Fibroblast of the aortic adventitia (primary cell): ENCODE results near the gene ZFP42. TPM values are rescaled to one million over a fixed set of nuclear protein-coding genes. Genes with fewer than 3 reads are reported as not detected.

Experiments
- DNase-seq: peaks from one replicate; pipeline ENCODE4 v3.0.0-alpha.2; 2010; ENCODE audit warnings: low read depth
- H3K4me3 ChIP-seq: 2 replicates; pipeline ENCODE4 v1.5.1; 2011; ENCODE audit warnings: low read depth, mild to moderate bottlenecking, control low read depth, low read length, moderate library complexity
- CTCF ChIP-seq: IDR thresholded peaks from 2 replicates; pipeline ENCODE4 v1.5.1; 2011; ENCODE audit warnings: mild to moderate bottlenecking, low read length, control low read depth, inconsistent platforms; ENCODE audit not compliant: insufficient read depth
- total RNA-seq: library from RNA; depleted of rRNA; stranded (reverse); fragments of >200 nt; gene quantifications from 2 replicates; pipeline ENCODE4 v1.2.3, GENCODE V29; 2012; ENCODE audit warnings: low replicate concordance

The ZFP42 gene
- total RNA-seq, 1 donor: 0.09 TPM

- no peak for DNase-seq
- TF ChIP-seq CTCF: no peak
- no peak overlapping the region for H3K4me3 ChIP-seq
Observed at GRCh38 chr4:188005561-188005960, 10.0 kb downstream of the ZFP42 start.

- no peak for TF ChIP-seq CTCF
- H3K4me3 ChIP-seq: no peak overlapping the region
- DNase-seq: no peak
Observed at GRCh38 chr4:188006285-188006848, 10.8 kb downstream of the ZFP42 start.

DNA sequence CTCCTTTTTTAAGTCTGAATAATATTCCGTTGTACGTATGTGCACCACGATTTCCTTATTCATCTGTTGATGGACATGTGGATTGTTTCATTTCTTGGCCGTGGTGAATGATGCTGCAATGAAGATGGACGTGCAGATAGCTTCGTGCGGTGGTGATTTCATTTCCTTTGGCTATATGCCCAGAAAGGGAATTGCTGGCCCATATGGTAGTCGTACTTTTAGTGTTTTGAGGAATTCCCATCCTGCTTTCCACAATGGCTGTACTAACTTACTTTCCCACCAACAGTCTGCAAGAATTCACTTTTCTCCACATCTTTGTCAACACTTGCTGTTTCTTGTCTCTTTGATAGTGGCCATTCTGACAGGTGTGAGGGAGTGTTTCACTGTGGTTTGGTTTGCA, 12.8 kb downstream of the ZFP42 start:
- no peak for TF ChIP-seq CTCF
- DNase-seq: no peak
- H3K4me3 ChIP-seq: no peak overlapping the region

DNA sequence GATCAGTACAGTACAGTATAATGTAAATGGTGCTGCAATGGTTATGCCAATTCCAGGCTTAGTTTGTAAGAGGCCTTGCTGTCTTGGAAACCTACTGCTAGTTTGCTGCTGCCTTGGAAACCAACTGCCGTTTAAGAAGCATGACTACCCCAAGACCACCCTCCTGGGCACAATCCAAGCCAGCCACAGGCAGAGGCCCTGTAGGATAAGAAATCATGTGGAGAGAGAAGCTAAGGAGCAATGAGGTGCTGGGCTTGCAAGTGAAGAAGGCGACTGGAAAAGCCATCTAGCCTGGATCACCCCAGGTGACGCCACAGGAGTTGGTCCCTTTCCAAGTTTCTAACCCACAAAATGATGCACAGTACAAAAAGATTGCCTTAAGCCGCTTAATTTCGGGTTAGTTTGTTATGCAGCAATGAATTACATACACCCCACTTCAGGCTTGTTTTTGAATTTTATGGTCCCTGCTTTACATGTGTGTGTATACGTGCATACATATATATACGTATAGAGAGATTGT, 16.9 kb downstream of the ZFP42 start:
- no peak for TF ChIP-seq CTCF
- no peak overlapping the region for H3K4me3 ChIP-seq
- DNase-seq: no peak

GRCh38 chr4:188015025-188015940, 19.7 kb downstream of the ZFP42 start:
- H3K4me3 ChIP-seq: no peak overlapping the region
- no peak for TF ChIP-seq CTCF
- no peak for DNase-seq

DNA sequence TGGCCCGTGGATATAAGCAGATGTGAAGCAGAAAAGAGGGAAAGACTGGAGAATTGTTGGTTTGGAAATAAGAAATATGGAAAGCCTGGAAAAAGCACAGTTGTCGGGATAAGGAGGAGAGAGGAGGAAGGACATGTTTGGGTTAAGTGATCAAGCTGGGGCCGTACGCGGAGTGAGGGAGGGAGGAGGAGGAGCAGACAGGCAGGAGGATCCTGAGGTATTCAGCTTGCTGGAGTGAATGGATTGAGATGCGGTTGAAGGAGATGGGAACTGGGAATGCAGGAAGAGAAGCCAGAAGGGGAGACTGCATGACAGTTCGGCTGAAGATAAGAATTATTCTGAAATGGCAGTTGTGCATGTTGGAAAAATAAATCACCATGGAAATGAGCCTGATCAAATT, 21.2 kb downstream of the ZFP42 start:
- no peak for TF ChIP-seq CTCF
- H3K4me3 ChIP-seq: no peak overlapping the region
- no peak for DNase-seq
